ENCODE measurements around the gene MYL4.

DNA sequence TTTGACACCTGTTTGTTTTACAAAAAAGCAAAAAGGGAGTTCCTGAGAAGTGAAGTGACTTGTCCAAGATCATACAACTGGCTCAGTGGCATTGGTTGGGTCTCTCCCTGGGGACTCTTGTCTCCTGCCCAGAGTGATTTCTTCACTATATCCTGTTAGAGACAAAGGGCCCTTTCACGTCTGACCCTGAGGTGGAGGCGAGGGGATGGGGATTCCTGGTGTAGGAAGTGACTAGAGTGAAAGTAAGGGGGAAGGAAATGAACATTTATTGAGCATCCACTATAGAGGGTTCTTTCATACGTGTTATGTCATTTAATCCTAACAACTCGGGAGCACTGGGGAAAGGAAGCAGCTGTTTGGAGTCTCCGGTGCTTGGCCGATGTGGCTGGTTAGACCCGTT, 53.4 kb downstream of the MYL4 start:
- TF ChIP-seq GATA2 (IDR thresholded peaks at IDR 0.05; ENCODE audit: low read depth, low read length) (no peak), GATA3 (IDR thresholded peaks at IDR 0.05; ENCODE audit: low read depth, low read length) (no peak)
